ENCODE results near the gene PPP5C.

PPP5C gene

GRCh38 chr19:46366620-46367292 lies 19.9 kb downstream of the PPP5C start:
- DNase-seq (ENCODE audit: low spot score), result peak; percentile 31

- peak; percentile 22 for DNase-seq (ENCODE audit: low spot score)
Measured at GRCh38 chr19:46367426-46367825, 20.5 kb downstream of the PPP5C start.

- DNase-seq (ENCODE audit: low spot score), result no peak
Measured at GRCh38 chr19:46368116-46368515, 21.2 kb downstream of the PPP5C start.

GRCh38 chr19:46369817-46370216 lies 22.9 kb downstream of the PPP5C start:
- no peak for DNase-seq (ENCODE audit: low spot score)

GRCh38 chr19:46371371-46371901 lies 24.5 kb downstream of the PPP5C start:
- peak; percentile 60 for DNase-seq (ENCODE audit: low spot score)

GRCh38 chr19:46372901-46373490 lies 26.1 kb downstream of the PPP5C start:
- DNase-seq (ENCODE audit: low spot score), result peak; percentile 58

- DNase-seq (ENCODE audit: low spot score), result peak; percentile 72
Measured at GRCh38 chr19:46373491-46374359, 26.8 kb downstream of the PPP5C start.

- peak; percentile 59 for DNase-seq (ENCODE audit: low spot score)
Measured at GRCh38 chr19:46374536-46375475, 27.9 kb downstream of the PPP5C start.

- DNase-seq (ENCODE audit: low spot score), result peak; percentile 60
Measured at GRCh38 chr19:46375476-46376067, 28.7 kb downstream of the PPP5C start.

- peak; percentile 55 for DNase-seq (ENCODE audit: low spot score)
Measured at GRCh38 chr19:46376241-46377153, 29.6 kb downstream of the PPP5C start.

- DNase-seq (ENCODE audit: low spot score), result no peak
Measured at GRCh38 chr19:46378268-46378667, 31.4 kb downstream of the PPP5C start.

- DNase-seq (ENCODE audit: low spot score), result no peak
Measured at GRCh38 chr19:46380690-46381089, 33.8 kb downstream of the PPP5C start.

- peak; percentile 37 for DNase-seq (ENCODE audit: low spot score)
Measured at GRCh38 chr19:46381346-46381745, 34.5 kb downstream of the PPP5C start.

- DNase-seq (ENCODE audit: low spot score), result peak; percentile 60
Measured at GRCh38 chr19:46381756-46382345, 35.0 kb downstream of the PPP5C start.

GRCh38 chr19:46383171-46383815 lies 36.4 kb downstream of the PPP5C start:
- DNase-seq (ENCODE audit: low spot score), result peak; percentile 54

GRCh38 chr19:46383846-46384245 lies 37.0 kb downstream of the PPP5C start:
- DNase-seq (ENCODE audit: low spot score), result peak; percentile 41

- peak; percentile 23 for DNase-seq (ENCODE audit: low spot score)
Measured at GRCh38 chr19:46384396-46384795, 37.5 kb downstream of the PPP5C start.

GRCh38 chr19:46385636-46386035 lies 38.7 kb downstream of the PPP5C start:
- DNase-seq (ENCODE audit: low spot score), result peak; percentile 5

GRCh38 chr19:46386151-46386550 lies 39.3 kb downstream of the PPP5C start:
- DNase-seq (ENCODE audit: low spot score), result peak; percentile 40

Data from left forelimb (tissue), 1 donor.